ENCODE measurements around the gene TRIP6.
"Not testable (repeated sequence)": the region's sequence is repeated elsewhere in the genome, so short reads cannot be mapped to it uniquely, and the experiment has no call there.

The TRIP6 gene

GRCh38 chr7:100919335-100919734 is 52.1 kb downstream of the TRIP6 start:
- not testable (repeated sequence) for DNase-seq

GRCh38 chr7:100919779-100920437 is 52.7 kb downstream of the TRIP6 start:
- DNase-seq = not testable (repeated sequence)

DNA sequence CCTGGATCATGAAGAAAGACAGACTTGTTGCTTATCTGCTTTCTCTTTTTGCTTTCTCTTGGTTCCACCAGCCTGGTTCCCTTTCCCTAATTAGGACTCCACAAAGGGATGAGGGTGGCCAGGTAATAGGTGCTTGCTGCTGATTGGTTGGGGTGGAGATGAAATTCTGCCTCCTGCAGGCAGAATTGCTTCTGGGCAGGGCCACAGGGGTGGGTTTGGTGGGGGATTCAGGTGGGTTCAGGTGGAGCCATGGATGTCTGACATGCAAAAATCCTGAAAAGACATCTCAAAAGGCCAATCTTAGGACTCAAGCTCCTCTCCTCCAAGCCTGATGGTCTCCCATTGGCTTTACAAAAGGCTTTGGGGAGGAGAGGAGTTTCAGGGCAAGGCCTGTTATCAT is 53.9 kb downstream of the TRIP6 start:
- DNase-seq = no peak
